GM19351 (cell line): ENCODE data around the gene ARL2BP.
A peak's percentile ranks its signal among the peaks of the same experiment; 100 is the strongest.

Experiments used
- ATAC-seq: cut with Tn5 transposase; IDR thresholded peaks from one replicate; pipeline ENCODE4 v1.9.1; 2021; ENCODE audit warnings: mild to moderate bottlenecking, moderate library complexity; ENCODE audit not compliant: unreplicated experiment

Gene ARL2BP

DNA sequence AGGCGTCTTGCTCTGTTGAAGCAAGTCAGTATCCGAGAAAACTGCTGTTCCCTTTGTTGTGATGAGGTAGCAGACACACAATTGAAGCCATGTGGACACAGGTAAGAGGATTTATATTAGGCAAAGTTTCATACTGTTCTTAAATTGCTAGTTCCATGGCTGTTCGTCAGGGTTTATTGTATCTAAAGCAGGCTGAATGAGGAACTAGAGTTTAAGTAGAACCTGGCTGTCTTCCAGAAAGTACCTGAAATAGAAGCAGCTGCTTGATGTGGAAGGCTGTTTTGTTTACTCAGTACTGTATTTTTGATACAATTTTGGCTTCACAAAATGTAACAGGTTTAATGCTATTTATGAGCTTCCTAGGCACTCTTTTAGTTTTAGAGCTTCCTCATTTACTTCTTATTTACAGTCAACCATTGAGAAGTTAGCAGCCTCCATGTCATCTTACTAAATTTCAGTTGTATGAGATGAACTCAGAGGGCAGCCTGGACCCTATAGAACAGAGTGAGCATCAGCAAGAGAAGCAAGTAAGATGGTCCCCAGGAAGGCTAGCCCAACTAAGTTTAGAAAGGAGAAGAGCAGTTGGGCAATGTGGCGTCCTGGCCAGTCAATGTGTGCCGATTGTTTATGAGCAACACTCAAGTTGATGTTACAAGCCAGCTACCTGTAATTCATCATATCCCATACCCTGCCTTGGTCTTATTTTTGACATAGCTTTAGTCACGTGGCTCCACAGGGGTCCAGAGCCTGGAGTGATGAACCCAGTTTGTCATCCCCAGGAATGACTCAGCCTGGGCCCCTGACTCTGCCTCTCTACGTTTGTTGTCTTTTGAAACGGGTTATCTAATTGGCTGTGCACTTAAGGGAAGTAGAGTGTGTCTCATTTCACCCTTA lies 9.7 kb upstream of the ARL2BP start:
- ATAC-seq: no peak

DNA sequence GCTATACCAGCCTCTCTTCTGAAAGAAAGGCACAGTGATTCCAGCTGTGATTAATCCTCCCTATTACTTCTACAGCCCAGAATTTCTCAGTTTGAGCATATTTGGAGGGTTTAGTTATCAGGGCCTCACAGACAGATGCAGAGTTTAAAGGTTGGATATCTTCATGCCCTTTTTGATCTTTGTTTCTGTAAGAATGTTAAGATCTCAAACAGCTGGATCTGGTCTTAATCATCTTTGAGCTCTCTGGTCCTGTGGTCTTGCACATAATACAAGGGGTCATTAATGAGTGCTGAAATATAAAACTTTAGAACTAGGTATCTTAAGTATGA lies 9.1 kb upstream of the ARL2BP start:
- no peak for ATAC-seq

DNA sequence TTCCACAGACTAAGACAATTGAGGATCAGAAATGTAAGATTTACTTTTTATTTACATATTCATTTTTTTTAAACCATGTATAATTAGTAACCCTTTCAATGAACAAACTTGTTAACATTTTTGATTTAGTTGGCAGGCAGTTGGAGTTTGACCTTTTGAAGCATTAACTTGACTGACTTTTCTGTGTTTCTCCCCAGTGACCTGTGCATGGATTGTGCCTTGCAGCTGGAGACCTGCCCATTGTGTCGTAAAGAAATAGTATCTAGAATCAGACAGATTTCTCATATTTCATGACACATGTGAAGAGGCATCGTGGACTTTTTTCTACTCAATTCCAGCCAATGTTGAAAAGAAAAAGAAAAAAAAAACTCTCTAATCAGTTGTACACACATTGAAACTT lies 6.4 kb upstream of the ARL2BP start:
- ATAC-seq: no peak

DNA sequence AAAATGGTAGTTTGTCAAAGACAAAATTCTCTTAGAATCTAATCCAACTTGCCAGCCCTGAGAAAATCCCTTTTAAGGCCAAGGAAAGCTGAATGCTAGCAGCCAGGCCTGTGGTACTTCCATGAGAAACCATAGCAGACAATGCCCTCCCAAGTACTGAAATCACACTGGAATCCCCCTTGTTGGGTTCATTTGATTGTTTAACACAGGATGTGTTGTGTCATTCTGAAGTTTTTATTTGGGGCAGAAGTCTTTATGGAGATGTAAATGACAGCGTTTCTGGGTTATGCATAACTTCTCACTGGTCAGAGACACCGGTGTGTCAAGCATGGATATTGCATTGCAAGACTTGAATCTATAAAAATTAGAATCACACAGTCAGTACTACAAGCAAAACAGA lies 6.0 kb upstream of the ARL2BP start:
- ATAC-seq: no peak

DNA sequence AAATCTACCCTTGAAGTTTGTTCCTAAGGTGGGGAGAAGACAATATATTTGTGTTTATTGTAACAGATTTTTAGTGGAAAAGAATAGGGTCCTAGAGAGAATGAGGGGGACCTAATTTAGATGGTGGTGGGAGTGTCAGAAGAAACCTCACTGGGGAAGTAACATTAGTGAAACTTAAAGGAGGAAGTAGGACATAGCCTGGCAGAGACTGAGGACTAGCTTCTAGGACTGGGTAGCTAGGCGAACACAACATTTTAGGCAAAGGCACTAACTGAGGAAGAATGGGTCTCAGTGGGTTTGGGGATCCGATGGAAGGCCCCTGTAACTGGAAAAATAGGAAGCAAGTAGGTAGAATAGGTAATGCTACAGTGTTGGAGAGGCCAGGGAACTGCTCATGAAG lies 4.2 kb upstream of the ARL2BP start:
- ATAC-seq: no peak

DNA sequence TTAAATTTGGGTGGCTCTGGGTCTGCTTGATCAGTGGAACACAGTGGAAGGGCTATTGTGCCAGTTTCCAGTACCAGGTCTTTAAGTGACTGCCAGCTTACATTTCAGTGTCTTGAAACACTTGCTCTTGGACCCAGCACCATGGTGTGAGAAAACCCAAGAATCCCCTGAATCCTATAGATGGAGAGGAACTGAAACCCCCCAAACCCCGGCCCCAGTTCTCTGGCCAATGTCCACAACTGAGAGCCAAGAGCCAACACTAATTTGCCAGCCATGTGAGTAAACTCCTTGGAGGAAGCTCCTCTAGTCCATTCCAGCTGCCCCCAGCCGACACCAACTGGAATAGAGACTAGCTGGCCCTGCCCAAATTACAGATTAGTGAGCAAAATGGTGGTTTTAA lies 2.4 kb upstream of the ARL2BP start:
- no peak for ATAC-seq

DNA sequence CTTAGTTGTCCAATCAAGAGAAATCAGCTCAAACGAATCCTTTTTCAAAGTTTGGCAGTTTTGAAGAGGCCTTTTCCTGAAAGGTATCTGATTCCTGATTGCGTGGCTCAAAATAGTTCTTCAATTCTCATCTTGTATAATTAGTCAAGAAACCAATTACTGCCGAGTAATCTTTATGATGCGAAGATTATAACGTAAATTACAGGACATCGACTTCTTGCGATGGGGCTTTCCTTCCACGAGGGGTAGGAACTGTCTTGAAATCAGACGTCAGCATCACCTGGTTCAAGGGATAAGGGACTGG lies 644 bp upstream of the ARL2BP start:
- ATAC-seq: peak; percentile 30

DNA sequence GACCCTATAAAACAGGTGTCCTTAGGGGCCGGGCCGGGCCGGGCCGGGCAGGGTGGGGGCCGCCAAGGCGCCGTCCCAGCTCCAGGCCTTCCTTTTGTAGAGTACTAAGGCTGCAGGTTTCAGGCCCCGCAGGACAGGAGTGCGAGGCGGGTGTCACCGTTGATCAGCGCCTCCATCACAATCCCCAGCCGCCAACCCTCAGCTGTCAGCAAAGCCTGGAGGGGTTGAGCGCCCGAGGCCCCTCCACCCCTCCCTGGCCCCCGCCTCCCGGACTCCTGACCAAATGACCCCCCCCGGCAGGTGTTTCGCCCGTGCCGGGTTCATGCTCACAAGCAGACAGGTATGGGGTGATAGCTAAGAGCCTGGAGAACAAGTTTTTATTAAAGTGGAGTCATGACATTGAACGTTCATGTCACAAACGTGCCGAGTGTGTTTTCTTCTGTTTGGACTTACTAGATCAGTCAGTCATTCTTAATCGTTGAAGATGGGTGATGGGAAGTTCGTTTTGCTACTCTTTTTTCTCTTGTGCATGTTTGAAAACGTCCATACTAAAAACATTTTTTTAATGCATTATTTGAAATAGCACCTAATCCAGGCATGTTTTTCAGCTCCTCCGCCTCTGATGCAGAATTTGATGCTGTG lies 534 bp downstream of the ARL2BP start:
- ATAC-seq: peak; percentile 21

DNA sequence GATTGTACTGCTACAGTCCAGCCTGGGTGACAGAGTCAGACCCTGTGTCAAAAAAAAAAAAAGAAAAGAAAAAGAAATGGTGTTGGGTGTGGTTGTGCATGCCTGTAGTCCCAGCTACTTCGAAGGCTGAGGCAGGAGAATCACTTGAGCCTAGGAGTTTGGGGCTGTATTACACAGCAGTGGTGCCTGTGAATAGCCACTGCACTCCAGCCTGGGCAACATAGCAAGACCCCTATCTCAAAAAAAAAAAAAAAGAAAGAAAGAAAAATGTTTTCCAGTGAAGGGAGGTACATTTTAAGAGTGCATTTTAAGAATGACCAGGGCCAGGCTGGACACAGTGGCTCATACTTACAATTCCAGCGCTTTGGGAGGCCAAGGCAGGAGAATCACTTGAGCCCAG lies 6.3 kb downstream of the ARL2BP start:
- ATAC-seq: no peak

- ATAC-seq: no peak
Measured at GRCh38 chr16:57252148-57252721, 7.2 kb downstream of the ARL2BP start.

- ATAC-seq: no peak
Measured at GRCh38 chr16:57253466-57253865, 8.4 kb downstream of the ARL2BP start.

GRCh38 chr16:57255686-57256415 lies 10.8 kb downstream of the ARL2BP start:
- ATAC-seq: no peak

DNA sequence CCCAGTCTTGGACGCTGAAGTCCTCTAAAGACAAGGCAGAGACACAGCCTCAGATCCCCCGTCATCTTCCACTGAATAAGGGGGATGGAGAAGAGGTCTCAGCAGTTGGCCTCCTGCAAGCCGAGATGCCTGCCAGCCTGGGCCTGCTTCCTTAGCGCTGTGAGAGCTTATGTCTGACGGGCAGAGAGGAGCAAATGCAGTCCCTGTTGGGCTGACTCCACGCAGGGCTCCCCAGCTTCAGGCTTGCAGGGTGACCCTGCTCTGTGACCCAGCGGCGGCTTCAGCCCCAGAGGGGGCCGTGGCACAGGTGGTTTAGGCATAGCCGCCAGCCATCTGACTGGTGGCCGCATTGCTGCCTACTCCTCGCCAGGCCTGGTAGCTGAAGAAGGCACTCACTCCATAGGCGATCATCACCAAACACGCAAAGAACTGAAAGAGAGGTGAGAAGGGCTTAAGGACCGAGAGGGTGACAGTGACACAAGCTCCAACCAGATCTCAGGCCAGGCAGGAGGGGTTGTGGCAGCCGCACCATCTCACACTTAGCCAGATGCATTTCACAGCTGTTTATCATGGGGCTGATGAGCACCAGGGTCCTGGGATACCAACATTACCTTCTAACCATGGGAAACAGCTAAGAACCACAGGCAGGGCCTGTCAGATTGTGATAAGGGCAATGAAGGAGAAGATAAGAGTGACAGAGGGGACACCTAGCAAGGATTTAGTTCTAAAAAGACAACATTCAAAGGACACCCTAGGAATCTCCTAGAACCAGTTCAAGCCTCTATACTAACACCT lies 11.7 kb downstream of the ARL2BP start:
- ATAC-seq: no peak

GRCh38 chr16:57257455-57258070 lies 12.5 kb downstream of the ARL2BP start:
- no peak for ATAC-seq

GRCh38 chr16:57258226-57258909 lies 13.3 kb downstream of the ARL2BP start:
- ATAC-seq: no peak

- ATAC-seq: no peak
Measured at GRCh38 chr16:57258910-57259475, 13.9 kb downstream of the ARL2BP start.

DNA sequence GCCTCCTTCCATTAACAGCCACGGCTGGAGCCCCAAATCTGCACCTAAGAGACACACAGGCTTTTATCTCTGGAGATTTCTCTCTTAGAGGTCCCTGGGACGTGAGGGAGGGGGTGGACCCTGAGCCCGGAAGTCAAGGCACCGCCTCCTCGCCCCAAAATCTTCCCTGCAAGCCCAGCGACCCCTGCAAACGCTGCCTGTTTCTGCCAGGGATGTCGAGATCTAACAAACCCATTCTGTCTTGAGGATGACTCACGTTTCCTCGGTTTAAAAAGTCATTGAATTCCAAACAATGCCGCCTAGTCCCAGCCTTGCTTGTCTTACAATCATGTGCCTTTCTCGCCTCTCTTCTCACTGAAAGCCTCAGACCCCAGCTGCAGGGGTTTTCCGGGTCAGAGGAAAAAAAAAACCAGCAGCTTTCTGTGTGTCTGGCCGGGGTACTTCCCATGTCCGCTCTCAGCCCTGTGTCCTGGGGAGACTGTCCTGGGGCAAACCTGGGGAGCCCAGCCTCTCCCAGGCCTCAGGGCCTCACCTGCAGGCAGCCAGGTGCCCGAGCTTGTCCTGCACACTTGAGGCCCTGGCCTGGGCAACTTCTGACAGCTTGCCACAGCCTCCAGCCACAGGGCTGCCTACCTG lies 15.4 kb downstream of the ARL2BP start:
- ATAC-seq: peak; percentile 50

- no peak for ATAC-seq
Measured at GRCh38 chr16:57261806-57262205, 16.7 kb downstream of the ARL2BP start.
